Lower leg skin (tissue), 4 donors: ENCODE results near the gene FOSL2. TPM values are rescaled to one million over a fixed set of nuclear protein-coding genes. Genes with fewer than 3 reads are reported as not detected.

Experiments used
- DNase-seq, 2 donors: peaks; one replicate each; pipeline ENCODE4 v3.0.0-alpha.2; 2019; ENCODE audit warnings: low spot score in 2 of 2
- H3K4me3 ChIP-seq: fragments of 200-600 bp; sonication (generic); 2 replicates; pipeline ENCODE4 v1.5.1; 2017; ENCODE audit warnings: mild to moderate bottlenecking, low read depth; ENCODE audit not compliant: poor library complexity, severe bottlenecking
- CTCF ChIP-seq, 3 donors: fragments of 450-650 bp; IDR thresholded peaks; one replicate each; pipeline ENCODE4 v1.5.1; 2016; ENCODE audit warnings: antibody characterized with exemption in 3 of 3, mild to moderate bottlenecking in 3 of 3, moderate library complexity in 2 of 3
- POLR2A ChIP-seq, 2 donors: fragments of 450-650 bp; IDR thresholded peaks; one replicate each; pipeline ENCODE4 v1.6.1; 2016 to 2017; ENCODE audit warnings: antibody characterized with exemption in 2 of 2, mild to moderate bottlenecking in 1 of 2, moderate library complexity in 1 of 2
- WGBS, 2 donors: methylation state at CpG; one replicate each; pipeline ENCODE4 v1.1.5; 2018; 5-methylcytosine and 5-hydroxymethylcytosine counted together
- intact Hi-C: fragments of 100-400 bp; cut with DNase I; formaldehyde crosslinking; loops from one replicate; pipeline ENCODE4 v1.15.0; 2023; ENCODE audit warnings: low total_unique reads
- total RNA-seq, 4 donors: library from RNA; depleted of rRNA; stranded (reverse); fragments of >200 nt; gene quantifications; one replicate each; pipeline ENCODE4 v1.1.0, GENCODE V29; 2016

Gene FOSL2
- total RNA-seq, 4 donors from 2014 or later = 189 to 423 (median 301) TPM

GRCh38 chr2:28346587-28346986, 46.1 kb upstream of the FOSL2 start:
- WGBS, 2 donors = 49 to 77% methylated on average over 6 of the region's 6 CpGs
- TF ChIP-seq CTCF (IDR thresholded peaks at IDR 0.05) = no peak
- TF ChIP-seq POLR2A (IDR thresholded peaks at IDR 0.05) = no peak
- no peak overlapping the region for H3K4me3 ChIP-seq
- no peak for DNase-seq
- intact Hi-C loops = no loop called here

- intact Hi-C loops = no loop called here
- H3K4me3 ChIP-seq = no peak overlapping the region
- no peak for DNase-seq
- WGBS, 2 donors = 90 to 96% methylated on average over 5 to 6 of the region's 6 CpGs
- TF ChIP-seq POLR2A (IDR thresholded peaks at IDR 0.05) = no peak
- TF ChIP-seq CTCF (IDR thresholded peaks at IDR 0.05) = no peak
These were observed 45.5 kb upstream of the FOSL2 start for GRCh38 chr2:28347193-28347592.

GRCh38 chr2:28347596-28347995, 45.1 kb upstream of the FOSL2 start:
- 65% methylated on average over 9 of the region's 9 CpGs for WGBS, 2 donors
- DNase-seq = no peak
- intact Hi-C loops = no loop called here
- no peak overlapping the region for H3K4me3 ChIP-seq
- TF ChIP-seq CTCF (IDR thresholded peaks at IDR 0.05) = no peak
- TF ChIP-seq POLR2A (IDR thresholded peaks at IDR 0.05) = no peak

GRCh38 chr2:28348149-28348567, 44.5 kb upstream of the FOSL2 start:
- no peak for DNase-seq
- TF ChIP-seq POLR2A (IDR thresholded peaks at IDR 0.05) (no peak), CTCF (IDR thresholded peaks at IDR 0.05) (no peak)
- no peak overlapping the region for H3K4me3 ChIP-seq
- intact Hi-C loops = no loop called here
- WGBS, 2 donors = 65 to 74% methylated on average over 4 to 9 of the region's 10 CpGs

GRCh38 chr2:28348921-28349320, 43.7 kb upstream of the FOSL2 start:
- intact Hi-C loops = no loop called here
- TF ChIP-seq POLR2A (IDR thresholded peaks at IDR 0.05) (no peak), CTCF (IDR thresholded peaks at IDR 0.05) (no peak)
- 92 to 96% methylated on average over 11 of the region's 11 CpGs for WGBS, 2 donors
- DNase-seq = no peak
- H3K4me3 ChIP-seq = no peak overlapping the region

- TF ChIP-seq POLR2A (IDR thresholded peaks at IDR 0.05) = no peak
- no peak for TF ChIP-seq CTCF (IDR thresholded peaks at IDR 0.05)
- intact Hi-C loops = no loop called here
- no peak for DNase-seq
- no peak overlapping the region for H3K4me3 ChIP-seq
- WGBS, 2 donors = 87 to 88% methylated on average over 11 of the region's 11 CpGs
These were observed 43.0 kb upstream of the FOSL2 start for GRCh38 chr2:28349546-28350165.
